NCI-H82 treated with DMSO at 0.1 percent for 48 hours (cell line): Measurements from ENCODE around the gene INTS1.
"Not testable (repeated sequence)": the region's sequence is repeated elsewhere in the genome, so short reads cannot be mapped to it uniquely, and the experiment has no call there.

Source experiments
- DNase-seq: peaks from one replicate; lab custom pipeline; 2025; ENCODE audit not compliant: unreplicated experiment; lab: John Stamatoyannopoulos, UW

Gene INTS1

GRCh38 chr7:1449501-1449900, 54.7 kb downstream of the INTS1 start:
- DNase-seq = no peak

GRCh38 chr7:1448958-1449357, 55.2 kb downstream of the INTS1 start:
- DNase-seq = no peak

- DNase-seq = no peak
Measured at GRCh38 chr7:1447551-1448244, 56.5 kb downstream of the INTS1 start.

- no peak for DNase-seq
Measured at GRCh38 chr7:1447112-1447511, 57.1 kb downstream of the INTS1 start.

GRCh38 chr7:1446620-1447032, 57.6 kb downstream of the INTS1 start:
- no peak for DNase-seq

GRCh38 chr7:1446026-1446425, 58.2 kb downstream of the INTS1 start:
- DNase-seq = not testable (repeated sequence)

- no peak for DNase-seq
Measured at GRCh38 chr7:1445341-1445740, 58.8 kb downstream of the INTS1 start.

GRCh38 chr7:1444925-1445322, 59.3 kb downstream of the INTS1 start:
- DNase-seq = no peak

- no peak for DNase-seq
Measured at GRCh38 chr7:1444214-1444924, 59.8 kb downstream of the INTS1 start.

GRCh38 chr7:1443587-1444200, 60.5 kb downstream of the INTS1 start:
- DNase-seq = not testable (repeated sequence)

GRCh38 chr7:1442355-1443124, 61.6 kb downstream of the INTS1 start:
- DNase-seq = no peak

GRCh38 chr7:1441615-1442354, 62.4 kb downstream of the INTS1 start:
- no peak for DNase-seq

- no peak for DNase-seq
Measured at GRCh38 chr7:1440620-1441019, 63.6 kb downstream of the INTS1 start.

GRCh38 chr7:1439373-1440363, 64.5 kb downstream of the INTS1 start:
- DNase-seq = no peak

GRCh38 chr7:1438821-1439220, 65.4 kb downstream of the INTS1 start:
- no peak for DNase-seq

- DNase-seq = no peak
Measured at GRCh38 chr7:1438208-1438607, 66.0 kb downstream of the INTS1 start.

- no peak for DNase-seq
Measured at GRCh38 chr7:1437155-1437880, 66.9 kb downstream of the INTS1 start.

GRCh38 chr7:1436608-1437007, 67.6 kb downstream of the INTS1 start:
- no peak for DNase-seq
